HS-27A (cell line): Measurements from ENCODE around the gene IFT122.
"Not testable (repeated sequence)": the region's sequence is repeated elsewhere in the genome, so short reads cannot be mapped to it uniquely, and the experiment has no call there.

Source experiments
- DNase-seq: peaks from one replicate; pipeline ENCODE4 v3.0.0-alpha.2; 2012; ENCODE audit warnings: low read depth, missing footprints

The IFT122 gene

DNA sequence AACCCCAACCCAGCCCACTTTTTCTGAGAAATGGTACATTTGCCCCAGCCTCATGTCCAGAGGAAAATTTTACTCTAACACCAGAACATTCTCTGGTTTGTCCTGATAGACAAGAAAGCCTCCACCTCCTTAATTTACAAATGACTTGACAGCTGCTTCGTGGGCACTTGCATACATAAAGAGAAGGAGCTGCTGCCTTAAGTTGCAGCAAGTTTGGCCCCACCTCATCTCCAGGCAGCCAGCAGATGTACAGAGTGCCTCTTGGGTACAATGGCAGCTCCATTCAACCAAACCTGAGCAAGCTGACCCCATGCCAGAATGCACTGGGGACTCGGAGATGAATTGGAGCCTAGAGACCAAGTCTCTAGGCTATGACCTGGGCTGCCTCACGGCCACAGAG, 96.8 kb downstream of the IFT122 start:
- DNase-seq: no peak

DNA sequence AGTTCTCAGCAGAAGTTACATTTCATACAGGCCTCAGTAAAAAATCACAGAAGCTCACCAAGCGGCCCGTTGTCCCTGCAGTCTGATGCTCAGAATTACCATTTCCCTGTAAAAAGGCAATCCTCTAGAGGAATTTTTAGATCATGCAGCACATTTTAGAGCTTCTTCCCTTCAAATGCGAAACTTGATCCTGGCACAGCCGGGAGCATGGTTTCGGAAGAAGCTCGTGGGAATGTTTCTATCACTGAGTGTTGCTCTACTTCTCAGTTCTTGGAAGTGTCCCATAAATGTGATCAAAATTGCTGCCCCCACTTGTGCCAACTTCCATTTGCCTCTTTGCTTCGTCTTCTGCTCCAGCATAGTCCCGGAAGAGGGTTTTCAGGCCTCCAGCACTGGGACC, 99.2 kb downstream of the IFT122 start:
- no peak for DNase-seq

DNA sequence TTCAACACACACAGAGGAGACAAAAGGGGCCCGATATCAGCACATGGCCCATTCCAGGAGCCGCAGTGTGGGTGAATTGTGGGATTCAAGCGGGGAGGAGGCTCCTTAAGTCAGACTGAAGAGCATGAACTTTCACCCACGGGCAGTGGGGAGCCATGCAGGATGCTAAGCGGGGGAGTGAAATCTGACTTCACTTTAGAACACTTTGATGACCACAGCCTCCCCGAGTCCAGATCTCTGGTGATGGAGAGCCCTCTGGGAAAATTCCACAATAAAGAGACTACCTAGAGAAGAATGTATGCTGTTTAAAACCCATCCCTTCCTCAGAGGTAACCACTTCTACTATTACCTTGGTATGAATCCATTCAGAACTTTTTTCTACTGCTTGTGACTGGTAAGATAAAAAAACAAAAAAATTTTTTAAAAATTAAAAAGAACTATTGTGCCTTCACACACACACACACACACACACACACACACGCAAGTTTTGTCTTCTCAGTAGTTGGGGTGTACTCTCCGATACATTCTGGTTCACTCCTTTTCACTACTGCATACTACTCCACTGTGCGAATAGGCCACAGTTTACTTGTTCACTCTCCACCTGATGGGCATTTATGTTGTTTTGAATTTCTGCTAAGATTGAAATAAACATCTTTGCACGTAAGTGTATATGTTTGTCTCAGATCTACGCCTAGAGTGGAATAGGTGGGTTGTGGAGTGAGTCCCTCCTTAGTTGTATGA, 100.9 kb downstream of the IFT122 start:
- DNase-seq: no peak

DNA sequence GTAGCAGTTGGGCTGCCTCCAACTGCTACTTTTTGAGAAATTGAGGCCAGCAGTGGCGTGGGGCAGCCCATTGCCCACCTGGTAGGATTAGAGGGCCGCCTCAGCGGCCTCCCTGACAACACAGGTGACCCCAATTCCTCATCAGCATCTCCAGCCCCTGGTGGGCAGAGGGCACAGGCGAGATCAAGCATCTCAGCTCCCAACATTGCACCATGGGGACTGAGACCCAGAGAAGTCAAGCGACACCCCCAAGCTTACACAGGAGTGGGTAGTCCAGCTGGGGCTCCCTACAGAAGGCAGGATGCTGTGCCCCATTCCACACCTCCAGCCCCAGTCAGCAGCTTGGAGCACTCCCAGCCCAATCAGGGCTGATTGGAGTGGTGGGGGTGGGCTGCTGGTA, 102.7 kb downstream of the IFT122 start:
- DNase-seq: no peak

DNA sequence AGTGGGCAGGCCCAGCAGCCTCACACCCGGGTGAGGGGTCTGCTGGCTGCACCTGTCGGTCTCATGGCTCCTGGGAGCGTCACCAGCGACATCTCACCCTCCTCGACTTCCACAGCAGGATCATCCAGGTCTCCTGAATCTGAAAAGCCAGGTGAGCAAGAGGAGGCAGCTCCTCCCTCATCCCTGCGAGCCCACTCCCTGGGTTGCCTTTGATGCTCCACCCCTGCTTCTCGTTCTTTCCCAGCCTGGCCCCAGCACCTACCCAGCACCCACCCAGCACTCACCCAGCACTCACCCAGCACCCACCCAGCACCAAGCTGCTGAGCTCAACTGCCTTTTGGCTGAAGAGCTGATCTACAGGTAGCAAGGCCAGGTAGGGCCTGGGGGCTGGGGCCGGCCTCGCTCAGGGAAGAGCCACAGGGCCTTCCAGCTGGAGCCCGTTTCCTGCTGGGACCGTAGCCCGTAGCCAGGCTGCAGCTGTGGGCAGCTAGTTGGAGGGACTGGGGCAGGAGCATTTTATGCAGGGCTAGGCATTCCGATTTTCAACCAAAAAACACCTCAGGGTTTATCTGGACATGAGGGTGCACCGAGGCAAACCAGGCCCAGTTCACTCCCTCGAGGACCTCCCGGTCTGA, 103.2 kb downstream of the IFT122 start, which contains the start of gene H1-8:
Gene H1-8 (plus strand): TSS at position 20 of the 635 bp plus-strand sequence. CDS start 44 bp downstream, at position 64.
- DNase-seq: no peak

DNA sequence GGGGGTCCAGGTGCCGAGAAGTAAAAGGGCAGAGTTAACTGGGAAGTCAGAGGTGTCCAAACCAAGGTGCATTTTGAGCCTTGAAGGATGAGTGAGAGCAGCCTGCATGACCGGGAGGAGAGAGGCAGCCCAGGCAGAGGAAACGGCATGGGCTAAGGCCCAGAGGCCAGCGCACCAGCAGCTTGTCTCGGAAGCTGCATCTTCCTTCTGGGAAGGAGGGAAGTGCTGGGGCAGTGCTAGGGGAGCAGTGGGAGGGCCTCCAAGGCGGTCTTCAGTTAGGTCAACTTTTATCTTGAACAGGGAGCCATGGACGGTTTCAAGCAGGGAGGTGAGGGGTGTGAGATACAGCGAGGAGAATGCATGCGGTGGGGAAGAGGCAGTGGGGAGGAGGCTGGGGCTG, 104.0 kb downstream of the IFT122 start:
- no peak for DNase-seq

DNA sequence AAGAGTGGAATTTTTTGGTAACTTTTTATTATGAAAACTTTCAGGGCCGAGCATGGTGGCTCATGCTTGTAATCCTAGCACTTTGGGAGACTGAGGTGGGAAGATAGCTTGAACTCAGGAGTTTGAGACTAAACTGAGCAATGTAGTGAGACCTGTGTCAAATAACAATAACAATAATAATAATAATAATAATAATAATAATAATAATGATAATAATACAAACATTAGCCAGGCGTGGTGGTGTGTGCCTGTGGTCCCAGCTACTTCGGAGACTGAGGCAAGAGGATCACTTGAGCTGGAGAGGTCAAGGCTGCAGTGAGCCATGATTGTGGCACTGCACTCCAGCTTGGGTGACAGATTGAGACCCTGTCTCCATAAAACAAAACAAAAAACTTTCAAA, 105.9 kb downstream of the IFT122 start:
- not testable (repeated sequence) for DNase-seq

DNA sequence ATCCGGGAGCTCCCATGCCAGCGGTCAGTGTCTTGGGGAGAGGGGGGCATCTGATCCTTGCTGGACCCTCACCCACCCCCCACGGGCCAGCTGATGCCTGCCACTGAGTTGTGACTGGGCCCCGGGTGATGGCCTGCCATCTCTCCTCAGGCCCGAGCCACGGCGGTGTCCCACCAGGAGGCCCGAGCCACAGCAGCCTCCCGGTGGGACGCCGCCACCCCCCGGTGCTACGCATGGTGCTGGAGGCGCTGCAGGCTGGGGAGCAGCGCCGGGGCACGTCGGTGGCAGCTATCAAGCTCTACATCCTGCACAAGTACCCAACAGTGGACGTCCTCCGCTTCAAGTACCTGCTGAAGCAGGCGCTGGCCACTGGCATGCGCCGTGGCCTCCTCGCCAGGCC, 107.2 kb downstream of the IFT122 start:
- DNase-seq: no peak

DNA sequence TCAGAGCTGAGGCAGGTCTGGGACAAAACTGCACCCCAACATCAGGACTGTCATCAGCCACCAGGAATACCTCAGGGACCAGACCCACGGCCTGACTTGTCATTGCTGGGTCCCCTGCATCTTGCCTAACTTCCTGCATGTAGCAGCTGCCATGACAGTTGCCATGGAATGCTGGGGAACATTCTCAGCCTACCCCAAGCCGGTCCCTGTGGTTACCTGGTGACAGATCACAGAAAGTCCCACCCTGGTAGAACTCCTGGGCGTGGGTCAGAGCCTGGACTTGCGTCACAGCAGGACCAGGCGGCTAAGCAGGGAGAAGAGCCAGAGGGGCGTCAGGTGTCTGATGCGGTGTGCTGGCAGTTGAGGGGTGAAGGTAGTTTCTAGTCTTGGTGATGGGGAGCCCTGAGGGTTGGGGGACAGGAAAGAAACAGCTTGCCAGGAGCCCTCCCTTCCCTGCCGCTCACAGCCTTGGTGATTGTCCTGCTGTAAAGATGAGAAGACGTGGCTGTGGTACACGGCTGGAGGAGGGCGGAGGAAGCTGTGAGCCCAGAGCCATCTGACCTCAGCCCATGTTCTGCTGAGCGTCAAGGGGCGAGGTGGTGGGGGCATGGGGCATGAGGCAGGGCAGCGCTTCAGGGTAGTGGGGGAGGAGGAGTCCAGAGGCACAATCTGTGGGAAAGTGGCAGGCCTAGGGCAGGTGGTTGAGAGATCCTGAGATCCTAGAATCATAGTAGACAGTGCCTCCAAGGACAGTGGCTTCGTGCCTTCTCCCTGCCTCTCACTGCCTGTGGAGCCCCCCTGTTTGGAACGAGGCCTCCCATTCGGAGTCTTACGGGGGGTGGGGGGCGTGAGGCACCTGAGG, 108.3 kb downstream of the IFT122 start:
- no peak for DNase-seq

DNA sequence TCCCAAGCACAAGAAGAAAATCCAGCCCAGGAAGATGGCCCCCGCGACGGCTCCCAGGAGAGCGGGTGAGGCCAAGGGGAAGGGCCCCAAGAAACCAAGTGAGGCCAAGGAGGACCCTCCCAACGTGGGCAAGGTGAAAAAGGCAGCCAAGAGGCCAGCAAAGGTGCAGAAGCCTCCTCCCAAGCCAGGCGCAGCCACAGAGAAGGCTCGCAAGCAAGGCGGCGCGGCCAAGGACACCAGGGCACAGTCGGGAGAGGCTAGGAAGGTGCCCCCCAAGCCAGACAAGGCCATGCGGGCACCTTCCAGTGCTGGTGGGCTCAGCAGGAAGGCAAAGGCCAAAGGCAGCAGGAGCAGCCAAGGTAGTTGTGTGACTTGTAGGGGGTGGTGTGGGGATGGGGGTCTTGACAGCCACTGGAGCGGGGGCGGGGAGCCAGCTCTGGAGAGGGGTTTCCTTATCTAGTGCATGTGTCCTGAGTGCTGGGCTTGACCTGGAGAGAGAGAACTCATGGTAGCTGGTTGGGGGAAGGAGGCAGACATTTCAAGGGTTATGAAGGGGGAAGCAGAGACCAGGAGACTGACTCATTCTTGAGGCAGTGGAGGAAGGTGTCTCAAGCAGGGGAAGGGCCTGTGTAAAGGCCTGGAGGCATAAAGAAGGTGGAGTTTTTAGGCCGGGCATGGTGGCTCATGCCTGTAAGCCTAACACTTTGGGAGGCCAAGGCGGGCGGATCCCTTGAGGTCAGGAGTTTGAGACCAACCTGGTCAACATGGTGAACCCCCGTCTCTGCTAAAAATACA, 109.2 kb downstream of the IFT122 start:
- DNase-seq: no peak

DNA sequence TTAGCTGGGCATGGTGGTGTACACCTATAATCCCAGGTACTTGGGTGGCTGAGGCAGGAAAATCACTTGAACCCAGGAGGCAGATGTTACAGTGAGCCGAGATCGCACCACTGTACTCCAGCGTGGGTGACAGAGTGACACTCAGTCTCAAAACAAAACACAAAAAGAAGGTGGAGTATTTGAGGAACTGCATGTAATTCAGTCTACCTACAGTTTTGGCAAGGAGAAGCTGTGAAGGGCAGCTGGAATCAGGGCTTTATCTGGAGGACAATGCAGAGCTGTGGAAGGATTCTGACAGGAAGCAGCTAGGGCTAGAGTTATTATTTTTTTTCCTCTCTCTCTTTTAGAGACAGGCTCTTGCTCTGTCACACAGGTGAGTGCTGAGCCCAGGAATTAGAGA, 109.8 kb downstream of the IFT122 start:
- no peak for DNase-seq

DNA sequence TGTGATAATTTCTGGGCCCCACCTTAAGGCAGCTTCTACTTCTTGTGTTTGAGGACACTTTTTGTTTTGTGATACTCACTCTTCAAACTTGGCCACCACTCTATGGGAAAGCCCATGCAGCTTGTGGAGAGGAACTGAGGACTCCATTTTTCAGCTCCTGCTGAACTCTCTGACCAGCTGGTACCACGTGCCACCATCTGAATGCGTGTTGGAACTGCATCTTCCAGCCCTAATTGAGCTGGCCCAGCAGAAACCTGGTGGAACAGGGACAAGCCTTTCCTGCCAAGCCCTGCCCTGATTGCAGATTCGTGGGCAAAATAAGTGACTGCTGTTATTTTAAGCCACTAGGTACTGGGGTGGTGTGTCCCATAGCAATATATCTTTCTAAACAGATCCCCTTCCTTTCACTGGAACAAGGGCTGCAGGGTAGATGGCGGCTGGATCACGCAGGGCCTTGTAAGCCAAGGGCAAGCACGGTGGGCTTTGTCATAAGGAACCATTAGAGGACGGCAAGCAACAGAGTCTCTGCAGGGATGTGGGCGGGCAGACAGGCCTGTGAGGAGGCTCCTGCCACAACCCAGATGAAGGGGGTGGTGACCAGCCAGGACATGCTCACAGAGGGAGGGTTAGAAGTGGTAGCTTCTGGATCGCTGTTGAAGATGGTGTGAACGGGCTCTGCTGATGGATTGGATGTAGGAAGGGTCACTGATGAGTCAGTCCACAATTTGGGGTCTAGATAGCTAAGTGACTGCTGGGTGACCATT, 112.4 kb downstream of the IFT122 start:
- DNase-seq: no peak

DNA sequence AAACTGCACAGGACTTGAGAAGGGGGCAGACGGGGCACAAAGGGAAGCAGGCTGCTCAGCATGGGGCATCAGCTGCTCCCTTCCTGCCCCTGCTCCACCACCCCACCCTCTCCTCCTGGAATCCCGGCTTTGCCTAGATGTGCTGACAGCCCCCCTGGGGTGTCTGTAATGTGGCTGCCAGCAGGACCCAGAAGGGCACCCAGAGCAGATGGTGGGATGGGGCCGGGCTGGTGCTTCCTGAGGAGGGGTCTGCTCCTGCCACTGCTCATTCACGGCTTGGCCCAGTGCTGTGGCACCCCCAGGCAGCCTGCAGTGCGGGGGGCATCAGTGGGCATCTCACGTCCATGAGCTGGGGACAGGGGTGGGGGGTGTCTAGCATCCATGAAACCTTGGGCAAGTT, 113.1 kb downstream of the IFT122 start:
- DNase-seq: no peak

DNA sequence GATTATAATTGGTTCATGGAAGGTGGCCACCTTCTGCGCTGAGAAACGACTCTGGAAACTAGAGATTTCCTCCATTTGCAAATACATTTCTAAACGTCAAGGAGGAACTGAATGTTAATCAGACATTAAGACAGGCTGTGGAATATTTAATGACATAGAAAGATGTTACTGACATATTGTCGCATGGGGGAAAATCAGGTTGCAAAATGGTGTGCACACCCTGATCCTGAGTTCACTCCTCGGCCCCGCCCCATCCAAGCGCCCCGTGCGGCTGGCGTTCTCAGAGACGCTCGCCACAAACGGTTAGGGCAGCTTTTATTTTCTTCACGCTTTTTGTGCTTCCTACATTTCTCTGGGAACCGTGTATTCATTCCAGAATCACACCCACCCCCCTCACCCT, 113.7 kb downstream of the IFT122 start:
- DNase-seq: no peak

DNA sequence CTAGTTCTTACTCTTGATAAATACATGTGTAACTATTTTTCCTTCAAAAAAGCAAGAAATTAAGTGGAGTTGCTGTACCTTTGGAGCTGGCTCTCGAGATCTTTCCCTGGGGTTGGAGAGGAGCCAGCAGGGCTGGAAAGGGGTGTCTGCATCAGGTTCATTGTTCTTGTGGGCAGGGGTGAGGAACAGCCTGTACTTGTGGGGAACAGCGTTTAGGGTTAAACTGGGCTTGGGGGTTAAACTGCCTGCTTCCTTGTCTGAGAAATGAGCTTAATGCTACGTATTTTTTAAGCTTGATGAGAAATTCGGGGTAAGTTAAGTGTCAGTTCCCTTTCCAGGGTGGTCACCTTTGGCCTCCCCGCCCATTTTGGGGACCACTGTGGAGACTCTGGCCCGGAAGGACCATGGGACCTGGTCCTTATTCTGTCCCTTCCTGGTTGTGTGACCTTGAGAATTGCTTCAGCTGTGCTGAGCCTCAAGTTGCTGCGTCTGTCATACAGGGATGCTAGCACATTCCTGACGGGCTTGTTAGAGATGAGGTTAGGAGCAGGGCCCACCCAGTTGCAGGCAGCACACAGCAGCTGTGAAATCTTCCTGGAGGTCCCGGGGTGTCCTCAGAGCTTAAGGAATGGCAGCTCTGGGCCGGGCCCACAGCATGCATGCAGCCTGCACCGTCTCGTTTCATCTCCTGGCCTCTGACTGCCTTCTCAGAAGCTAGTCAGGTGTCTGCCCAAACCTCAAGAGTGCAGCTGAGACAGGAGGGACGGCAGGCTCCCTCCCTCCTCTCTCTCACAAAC, 114.5 kb downstream of the IFT122 start:
- DNase-seq: no peak

DNA sequence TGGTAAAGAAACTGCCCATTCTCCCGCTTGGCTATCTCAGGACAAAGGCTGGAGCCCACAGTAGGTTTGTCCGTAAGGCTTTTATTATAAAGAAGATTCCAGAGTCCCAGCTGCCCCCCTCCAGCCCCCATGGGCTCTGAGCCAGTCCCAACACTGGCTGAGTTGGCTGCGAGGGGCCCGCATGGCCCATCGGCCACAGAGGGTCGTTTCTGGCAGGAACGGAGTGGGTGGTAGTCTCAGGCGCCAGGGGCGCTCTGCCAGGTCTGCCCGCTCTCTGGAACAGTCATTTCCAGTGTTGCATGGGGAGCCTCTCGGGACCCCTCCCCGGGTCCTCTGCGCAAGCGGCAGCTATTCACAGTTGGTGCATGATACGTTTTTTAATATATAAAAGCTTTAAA, 115.1 kb downstream of the IFT122 start:
- no peak for DNase-seq

DNA sequence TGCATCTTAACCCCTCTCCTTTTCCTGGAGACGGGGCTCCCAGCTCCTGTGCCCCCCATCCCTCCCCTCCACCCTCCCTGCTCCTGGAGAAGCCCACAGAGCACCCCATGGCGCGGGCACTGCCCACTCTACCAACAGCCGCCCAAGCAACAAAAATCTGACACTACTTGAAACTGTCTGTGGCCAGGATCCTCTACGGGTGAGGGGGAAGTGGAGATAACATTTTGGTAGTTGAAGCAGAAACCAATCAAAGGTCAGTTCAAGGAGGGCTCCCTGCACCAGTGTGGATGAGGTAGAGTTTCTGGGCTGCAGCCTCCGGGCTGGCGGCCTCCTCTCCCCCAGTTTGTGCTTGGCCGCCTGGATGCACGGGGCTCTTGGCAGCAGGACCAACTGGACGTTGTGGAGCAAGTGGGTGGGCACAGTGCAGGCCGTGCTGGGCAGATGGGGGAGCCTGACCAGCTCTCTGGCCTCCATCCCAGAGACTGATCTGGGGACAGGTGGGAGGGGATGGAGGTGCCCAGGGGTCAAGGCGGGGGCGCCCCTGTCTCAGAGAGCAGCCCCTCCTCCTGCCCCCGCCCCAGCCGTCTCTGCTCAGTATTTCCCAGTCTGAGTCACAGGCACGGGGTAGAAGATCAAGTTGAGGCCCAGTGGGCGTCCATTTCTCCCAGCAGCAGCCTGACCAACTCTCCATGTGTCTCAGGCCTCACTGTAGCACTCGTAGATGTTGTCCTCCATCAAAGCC, 115.8 kb downstream of the IFT122 start:
- no peak for DNase-seq

DNA sequence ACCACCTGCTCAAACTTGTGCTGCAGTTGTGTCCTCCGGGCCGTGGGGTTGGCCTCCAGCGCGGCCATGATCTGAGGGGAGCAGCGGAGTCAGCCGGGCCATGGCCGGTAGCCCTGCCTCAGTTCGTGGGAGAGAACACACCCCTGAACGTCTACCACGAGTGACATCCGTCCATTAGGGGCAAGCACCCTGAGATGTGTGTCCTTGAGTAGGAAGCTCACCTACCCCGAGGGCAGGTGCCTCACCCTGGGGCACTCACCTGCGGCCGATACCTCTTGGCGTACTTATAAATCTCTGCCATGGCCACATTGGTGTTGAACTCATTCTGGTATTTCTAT, 116.3 kb downstream of the IFT122 start:
- no peak for DNase-seq

DNA sequence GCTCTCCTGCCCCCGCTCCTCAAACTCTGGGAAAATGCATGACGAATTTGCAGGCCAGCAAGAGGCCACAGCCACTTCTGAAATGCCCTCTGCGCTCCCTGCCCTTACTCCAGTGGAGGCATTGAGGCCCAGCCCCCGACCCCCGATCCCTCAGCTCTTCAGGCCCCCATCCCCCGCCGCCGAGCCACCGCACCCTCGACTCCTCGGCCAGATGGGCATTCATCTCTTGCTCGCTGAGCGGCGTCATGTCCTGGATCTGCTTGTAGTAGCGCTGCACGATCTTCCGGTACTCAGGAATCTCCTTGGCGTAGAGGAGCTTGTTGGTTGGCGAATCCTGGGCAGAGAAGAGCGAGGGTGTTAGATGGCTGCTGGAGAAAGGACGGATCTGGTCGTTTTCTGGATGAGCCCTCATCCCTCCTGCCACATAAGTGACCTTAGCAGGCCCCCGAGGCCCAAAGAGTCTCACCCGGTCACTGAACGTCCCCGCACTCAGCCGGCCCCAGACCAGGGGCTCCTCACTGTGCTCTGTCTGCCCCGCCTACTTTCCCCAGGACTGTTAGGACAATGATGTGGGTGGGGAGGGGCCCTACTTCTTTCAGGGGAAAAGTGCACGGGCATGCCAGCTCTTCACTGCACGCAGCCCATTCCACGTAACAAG, 117.0 kb downstream of the IFT122 start:
- no peak for DNase-seq
